Right forelimb (tissue), 1 donor: ENCODE data around the gene TBC1D22A.

Source experiments
- DNase-seq: peaks from one replicate; pipeline ENCODE4 v3.0.0-alpha.2; 2018

The TBC1D22A gene

GRCh38 chr22:46894081-46894671 lies 131.7 kb downstream of the TBC1D22A start:
- DNase-seq = no peak

- DNase-seq = no peak
These were observed 132.6 kb downstream of the TBC1D22A start for GRCh38 chr22:46894851-46895640.

- no peak for DNase-seq
These were observed 133.3 kb downstream of the TBC1D22A start for GRCh38 chr22:46895753-46896152.

GRCh38 chr22:46896166-46896565 lies 133.7 kb downstream of the TBC1D22A start:
- DNase-seq = no peak

- DNase-seq = no peak
These were observed 134.3 kb downstream of the TBC1D22A start for GRCh38 chr22:46896568-46897245.

GRCh38 chr22:46897246-46897623 lies 134.8 kb downstream of the TBC1D22A start:
- no peak for DNase-seq

GRCh38 chr22:46900549-46900948 lies 138.1 kb downstream of the TBC1D22A start:
- DNase-seq = no peak

- no peak for DNase-seq
These were observed 140.0 kb downstream of the TBC1D22A start for GRCh38 chr22:46902436-46902835.

GRCh38 chr22:46902998-46903916 lies 140.8 kb downstream of the TBC1D22A start:
- DNase-seq = no peak

- DNase-seq = no peak
These were observed 143.0 kb downstream of the TBC1D22A start for GRCh38 chr22:46905415-46905814.

GRCh38 chr22:46905834-46906233 lies 143.4 kb downstream of the TBC1D22A start:
- no peak for DNase-seq

- DNase-seq = no peak
These were observed 144.0 kb downstream of the TBC1D22A start for GRCh38 chr22:46906326-46907045.

- DNase-seq = no peak
These were observed 145.1 kb downstream of the TBC1D22A start for GRCh38 chr22:46907241-46908215.

GRCh38 chr22:46908641-46909107 lies 146.2 kb downstream of the TBC1D22A start:
- DNase-seq = no peak

GRCh38 chr22:46909237-46910030 lies 147.0 kb downstream of the TBC1D22A start:
- DNase-seq = no peak

- DNase-seq = no peak
These were observed 148.2 kb downstream of the TBC1D22A start for GRCh38 chr22:46910624-46911023.

- DNase-seq = no peak
These were observed 148.9 kb downstream of the TBC1D22A start for GRCh38 chr22:46911346-46911745.

GRCh38 chr22:46913351-46913750 lies 150.9 kb downstream of the TBC1D22A start:
- no peak for DNase-seq

- DNase-seq = no peak
These were observed 152.0 kb downstream of the TBC1D22A start for GRCh38 chr22:46914481-46914880.
